Heart right ventricle (tissue), 16 donors: ENCODE measurements around the gene MAP3K20. TPM values are rescaled to one million over a fixed set of nuclear protein-coding genes. Genes with fewer than 3 reads are reported as not detected.
A peak's percentile ranks its signal among the peaks of the same experiment; 100 is the strongest.

Experiments used
- ATAC-seq, 8 donors: fragments of 200-7000 bp; cut with Tn5 transposase; one replicate each; pipeline ENCODE4 v1.9.1; 2020; ENCODE audit warnings: mild to moderate bottlenecking in 8 of 8, moderate library complexity in 8 of 8, moderate number of reproducible peaks in 1 of 8
- DNase-seq, 2 donors: peaks; one replicate each; pipeline ENCODE4 v3.0.0-alpha.2; 2020
- H3K27ac ChIP-seq, 10 donors: fragments of 200-600 bp; sonication (generic) in 2 of 10; one replicate each; pipeline versions ENCODE4 v1.5.0 to v1.8.0; 2020 to 2022; ENCODE audit warnings: mild to moderate bottlenecking in 3 of 10
- H3K27me3 ChIP-seq, 7 donors: fragments of 200-600 bp; one replicate each; pipeline ENCODE4 v1.8.0; 2021 to 2022; ENCODE audit warnings: mild to moderate bottlenecking in 2 of 7
- H3K36me3 ChIP-seq, 9 donors: fragments of 200-600 bp; sonication (generic) in 1 of 9; one replicate each; pipeline versions ENCODE4 v1.5.0 to v1.8.0; 2020 to 2022; ENCODE audit warnings: mild to moderate bottlenecking in 2 of 9
- H3K4me1 ChIP-seq, 9 donors: fragments of 200-600 bp; sonication (generic) in 1 of 9; one replicate each; pipeline versions ENCODE4 v1.5.0 to v1.8.0; 2020 to 2022; ENCODE audit warnings: mild to moderate bottlenecking in 4 of 9
- H3K4me3 ChIP-seq, 10 donors: fragments of 200-600 bp; sonication (generic) in 2 of 10; one replicate each; pipeline versions ENCODE4 v1.5.0 to v1.8.0; 2020 to 2022; ENCODE audit warnings: mild to moderate bottlenecking in 7 of 10, moderate library complexity in 2 of 10
- H3K9me3 ChIP-seq, 11 donors: fragments of 200-600 bp in 10 of 11; sonication (generic) in 2 of 11; one replicate each; pipeline versions ENCODE4 v1.5.0 to v1.8.0; 2013 to 2022; ENCODE audit warnings: mild to moderate bottlenecking in 2 of 11, control low read depth in 1 of 11, moderate library complexity in 1 of 11
- WGBS, 2 donors: extraction: QIAGEN DNeasy Blood & Tissue Kit; methylation state at CpG; one replicate each; pipeline ENCODE4 v1.1.7; 2013; ENCODE audit warnings: inconsistent platforms in 1 of 2; 5-methylcytosine and 5-hydroxymethylcytosine counted together
- intact Hi-C, 10 donors: fragments of 100-400 bp; cut with DNase I; formaldehyde crosslinking; loops; one replicate each; pipeline versions ENCODE4 v1.11.1 to v1.14.2; 2022
- polyA plus RNA-seq, 2 donors: library from polyadenylated mRNA; stranded (reverse); fragments of 200-250 nt; gene quantifications; one replicate each; pipeline ENCODE4 v1.2.3, GENCODE V29; 2013
- total RNA-seq, 10 donors: library from RNA; stranded (reverse); fragmentation: NEBNext Ultra II Directional in 3 of 10; extraction: Animal tissue kit (Norgen Biotek cat#: 25700) in 3 of 10; gene quantifications; one replicate each; pipeline versions ENCODE4 v1.2.1 to v1.2.4, GENCODE V29; 2021 to 2023
- TF ChIP-seq, protein P1 (sequence below), 9 donors: fragments of 200-600 bp; sonication (generic) in 2 of 9; IDR thresholded peaks; one replicate each; pipeline versions ENCODE4 v1.5.0 to v1.8.0; 2021 to 2022; ENCODE audit warnings: antibody characterized with exemption in 9 of 9, mild to moderate bottlenecking in 5 of 9, moderate library complexity in 1 of 9
- donor health status: Arrhythmogenic right ventricular cardiomyopathy.
- donor health status: ischemic (EF 13 %, LVEDD 7.1; RV severe dilation, severe dysfunction).
- donor health status: healthy with polysubstance abuse.
- donor health status: DM: no; HTN: yes; CAD: no.
- donor health status: DM: no; HTN: no; CAD: no.
- donor health status: ischemic (EF 25% LVEDD 6.9; RV normal size, moderate dysfunction).
- donor health status: ischemic (EF 25% LVEDD 5.7; RV mildly dilated, moderate dysfunction).
- donor health status: healthy.
- donor health status: DM: yes; HTN: yes; CAD: no.
- donor health status: Ischemic cardiomyopathy.
- donor health status: ischemic (EF 35%, LVEDD 5.7; RV mildly dilated, moderate dysfunction).
- donor health status: nonischemic (EF 11% LVEDD 7.7; RV severe dilation, severe dysfunction).
- donor health status: DM: yes; HTN: yes; CAD: no.
- donor health status: PGD.
- donor health status: ischemic (EF 29% LVEDD 5.4; RV normal size, mild dysfunction).
- donor health status: nonischemic (EF 23%, LVEDD 6.1; RV moderate dilation, normal function).

The MAP3K20 gene
- total and polyA plus RNA-seq, 12 donors: 63.2 to 560 (median 420) TPM

DNA sequence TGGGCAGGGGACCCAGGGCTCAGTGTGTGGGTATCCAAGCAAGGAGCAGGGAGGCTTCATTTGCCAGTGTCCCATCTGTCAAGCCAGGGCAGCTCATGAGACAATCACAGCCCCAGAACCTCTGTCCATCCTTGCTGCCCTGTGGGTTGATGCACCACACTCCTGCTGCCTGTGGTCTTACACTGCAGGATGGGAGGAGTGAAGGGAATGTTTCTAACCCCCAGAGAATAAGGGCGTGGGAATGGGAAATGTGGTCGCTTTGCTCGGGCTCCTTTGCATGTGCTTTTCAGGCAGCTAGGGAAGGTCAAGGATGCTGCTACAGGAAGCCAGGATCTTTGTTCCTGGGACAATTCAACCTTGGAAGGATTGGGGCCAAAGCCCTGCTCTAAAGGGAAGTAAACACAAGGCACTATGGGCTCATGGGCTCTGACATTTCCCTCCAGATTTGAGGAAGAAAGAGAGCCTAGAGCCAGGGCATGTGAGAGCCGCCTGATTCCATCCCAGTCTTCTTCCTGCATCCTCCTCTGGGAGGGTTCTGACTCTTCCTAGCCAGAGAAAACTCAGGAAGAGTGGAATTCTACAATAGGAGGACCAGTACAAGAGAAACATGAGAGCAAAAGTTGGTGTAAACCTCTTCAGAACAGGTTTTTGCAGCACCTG, 18.8 kb upstream of the MAP3K20 start:
- peaks cover 0 to 37% (median 0%) of the 10 kb centered on the region in 9 donors for H3K4me1 ChIP-seq
- peaks cover 0 to 3% (median 0%) of the 10 kb centered on the region in 9 donors for H3K36me3 ChIP-seq
- H3K4me3 ChIP-seq: no peak overlapping the region
- ATAC-seq (peak in 7 of 8 donors; percentile 32 to 70 (median 48)), DNase-seq (peak in 1 of 2 donors; percentile 25)
- peak overlapping the region in 2 of 10 donors; percentile 10 to 54 for H3K27ac ChIP-seq
- intact Hi-C loops: no loop called here
- no peaks in the 10 kb centered on the region for H3K27me3 ChIP-seq
- TF ChIP-seq, protein P1, sequence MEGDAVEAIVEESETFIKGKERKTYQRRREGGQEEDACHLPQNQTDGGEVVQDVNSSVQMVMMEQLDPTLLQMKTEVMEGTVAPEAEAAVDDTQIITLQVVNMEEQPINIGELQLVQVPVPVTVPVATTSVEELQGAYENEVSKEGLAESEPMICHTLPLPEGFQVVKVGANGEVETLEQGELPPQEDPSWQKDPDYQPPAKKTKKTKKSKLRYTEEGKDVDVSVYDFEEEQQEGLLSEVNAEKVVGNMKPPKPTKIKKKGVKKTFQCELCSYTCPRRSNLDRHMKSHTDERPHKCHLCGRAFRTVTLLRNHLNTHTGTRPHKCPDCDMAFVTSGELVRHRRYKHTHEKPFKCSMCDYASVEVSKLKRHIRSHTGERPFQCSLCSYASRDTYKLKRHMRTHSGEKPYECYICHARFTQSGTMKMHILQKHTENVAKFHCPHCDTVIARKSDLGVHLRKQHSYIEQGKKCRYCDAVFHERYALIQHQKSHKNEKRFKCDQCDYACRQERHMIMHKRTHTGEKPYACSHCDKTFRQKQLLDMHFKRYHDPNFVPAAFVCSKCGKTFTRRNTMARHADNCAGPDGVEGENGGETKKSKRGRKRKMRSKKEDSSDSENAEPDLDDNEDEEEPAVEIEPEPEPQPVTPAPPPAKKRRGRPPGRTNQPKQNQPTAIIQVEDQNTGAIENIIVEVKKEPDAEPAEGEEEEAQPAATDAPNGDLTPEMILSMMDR (IDR thresholded peaks at IDR 0.05): no peak
- WGBS, 2 donors: 44 to 60% methylated on average over 4 of the region's 4 CpGs
- peaks cover 0 to 3% (median 0%) of the 10 kb centered on the region in 11 donors for H3K9me3 ChIP-seq

DNA sequence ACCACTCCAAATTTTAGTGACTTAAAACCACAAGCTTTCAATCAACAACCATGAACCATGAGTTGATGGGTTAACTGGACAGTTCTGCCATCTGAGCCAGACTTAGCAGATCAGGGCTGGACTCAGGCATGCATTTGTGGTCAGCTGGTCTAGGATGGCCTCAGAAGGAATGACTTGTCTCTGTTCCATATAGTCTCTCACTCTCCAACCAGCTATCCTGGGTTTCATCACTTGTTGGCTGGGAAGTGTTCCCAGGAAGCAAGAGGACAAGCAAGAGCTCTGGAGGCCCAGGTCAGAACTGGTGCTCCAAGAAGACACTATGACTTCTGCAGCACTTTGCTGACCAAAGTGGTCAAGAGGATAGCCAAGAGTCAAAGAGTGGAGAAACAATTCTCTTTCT, 17.5 kb upstream of the MAP3K20 start:
- H3K4me1 ChIP-seq: peaks cover 0 to 37% (median 0%) of the 10 kb centered on the region in 9 donors
- TF ChIP-seq, protein P1 (IDR thresholded peaks at IDR 0.05): no peak
- DNase-seq: no peak
- intact Hi-C loops: no loop called here
- H3K4me3 ChIP-seq: no peak overlapping the region
- H3K36me3 ChIP-seq: no peaks in the 10 kb centered on the region
- peak in 1 of 8 donors; percentile 56 for ATAC-seq
- no peaks in the 10 kb centered on the region for H3K27me3 ChIP-seq
- peaks cover 0 to 3% (median 0%) of the 10 kb centered on the region in 11 donors for H3K9me3 ChIP-seq
- H3K27ac ChIP-seq: no peak overlapping the region

DNA sequence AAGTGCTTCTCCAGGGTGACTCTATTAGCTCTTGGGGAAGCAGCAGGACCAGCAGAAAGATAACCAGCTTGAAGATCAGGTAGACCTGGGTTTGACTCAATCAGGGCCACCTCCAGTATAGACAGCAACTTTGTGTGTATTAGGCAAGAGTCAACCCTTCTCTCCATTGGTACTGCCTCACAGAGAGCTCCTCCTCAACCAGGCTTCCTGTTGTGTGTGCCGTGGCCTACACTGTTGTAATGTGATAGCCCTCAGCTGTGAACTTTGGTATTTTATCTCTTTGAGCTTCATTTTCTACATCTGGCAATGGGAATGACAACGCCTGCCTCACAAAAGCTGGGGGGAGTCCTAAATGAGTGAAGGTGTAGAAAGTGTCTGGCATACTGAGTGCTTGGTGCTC, 17.0 kb upstream of the MAP3K20 start:
- 83 to 86% methylated on average over 2 of the region's 2 CpGs for WGBS, 2 donors
- H3K4me3 ChIP-seq: no peak overlapping the region
- TF ChIP-seq, protein P1 (IDR thresholded peaks at IDR 0.05): no peak
- H3K4me1 ChIP-seq: peaks cover 0 to 37% (median 0%) of the 10 kb centered on the region in 9 donors
- H3K27ac ChIP-seq: no peak overlapping the region
- DNase-seq (no peak), ATAC-seq (no peak)
- H3K9me3 ChIP-seq: peaks cover 0 to 3% (median 0%) of the 10 kb centered on the region in 11 donors
- no peaks in the 10 kb centered on the region for H3K36me3 ChIP-seq
- intact Hi-C loops: no loop called here
- H3K27me3 ChIP-seq: no peaks in the 10 kb centered on the region

DNA sequence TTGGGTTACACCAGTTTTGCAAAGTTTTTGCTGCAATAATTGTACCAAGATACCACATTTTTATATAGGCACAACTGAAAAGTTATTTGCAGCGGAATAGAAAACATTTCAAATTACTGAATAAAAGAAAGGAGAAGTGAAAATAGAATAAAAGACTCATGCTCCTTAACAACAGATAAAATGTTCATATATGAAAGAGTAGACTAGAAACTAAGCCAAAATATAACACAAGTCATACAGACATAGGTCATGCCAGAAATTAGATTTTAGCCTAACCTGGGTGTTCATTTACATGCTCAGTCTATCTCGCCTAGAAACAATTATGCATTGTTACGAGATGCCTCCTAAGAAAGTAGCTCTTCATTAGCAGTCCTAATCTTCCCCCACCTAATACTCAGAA, 16.4 kb upstream of the MAP3K20 start:
- H3K27ac ChIP-seq: no peak overlapping the region
- H3K4me3 ChIP-seq: no peak overlapping the region
- peaks cover 0 to 37% (median 0%) of the 10 kb centered on the region in 9 donors for H3K4me1 ChIP-seq
- DNase-seq (no peak), ATAC-seq (no peak)
- intact Hi-C loops: no loop called here
- TF ChIP-seq, protein P1 (IDR thresholded peaks at IDR 0.05): no peak
- no peaks in the 10 kb centered on the region for H3K27me3 ChIP-seq
- WGBS, 2 donors: 97 to 99% methylated on average over 3 of the region's 3 CpGs
- H3K36me3 ChIP-seq: no peaks in the 10 kb centered on the region
- peaks cover 0 to 3% (median 0%) of the 10 kb centered on the region in 11 donors for H3K9me3 ChIP-seq
